ENCODE measurements around the gene ENO4. TPM values are rescaled to one million over a fixed set of nuclear protein-coding genes. Genes with fewer than 3 reads are reported as not detected.

ENO4 gene
- total and polyA plus RNA-seq, 2 donors, result 0.11 to 0.14 TPM

GRCh38 chr10:116810120-116810500 is 39.2 kb upstream of the ENO4 start:
- H3K4me3 ChIP-seq (ENCODE audit: low read length in 2 of 2), result no peak overlapping the region
- no peak overlapping the region for H3K27ac ChIP-seq (ENCODE audit: low read depth in 1 of 2, low read length in 1 of 2)
- no peaks in the 10 kb centered on the region for H3K4me1 ChIP-seq (ENCODE audit: control insufficient read depth in 2 of 2, insufficient read depth in 2 of 2, low read length in 2 of 2)
- H3K27me3 ChIP-seq (ENCODE audit: control insufficient read depth in 2 of 2, insufficient read depth in 1 of 2, low read length in 1 of 2), result peaks cover 0 to 13% of the 10 kb centered on the region in 2 donors
- H3K9me3 ChIP-seq (ENCODE audit: control insufficient read depth in 2 of 2, insufficient read depth in 1 of 2, low read length in 1 of 2), result no peaks in the 10 kb centered on the region
- no peaks in the 10 kb centered on the region for H3K36me3 ChIP-seq (ENCODE audit: control insufficient read depth in 2 of 2, insufficient read depth in 2 of 2, low read length in 1 of 2)
- DNase-seq (ENCODE audit: low read depth in 6 of 9, low spot score in 9 of 9), result no peak
- WGBS, result 73% methylated on average over 10 of the region's 10 CpGs

GRCh38 chr10:116810895-116811294 is 38.4 kb upstream of the ENO4 start:
- DNase-seq (ENCODE audit: low read depth in 6 of 9, low spot score in 9 of 9), result no peak
- H3K27ac ChIP-seq (ENCODE audit: low read depth in 1 of 2, low read length in 1 of 2), result no peak overlapping the region
- peaks cover 0 to 15% of the 10 kb centered on the region in 2 donors for H3K27me3 ChIP-seq (ENCODE audit: control insufficient read depth in 2 of 2, insufficient read depth in 1 of 2, low read length in 1 of 2)
- WGBS, result 93% methylated on average over 2 of the region's 2 CpGs
- no peak overlapping the region for H3K4me3 ChIP-seq (ENCODE audit: low read length in 2 of 2)
- H3K36me3 ChIP-seq (ENCODE audit: control insufficient read depth in 2 of 2, insufficient read depth in 2 of 2, low read length in 1 of 2), result no peaks in the 10 kb centered on the region
- no peaks in the 10 kb centered on the region for H3K9me3 ChIP-seq (ENCODE audit: control insufficient read depth in 2 of 2, insufficient read depth in 1 of 2, low read length in 1 of 2)
- no peaks in the 10 kb centered on the region for H3K4me1 ChIP-seq (ENCODE audit: control insufficient read depth in 2 of 2, insufficient read depth in 2 of 2, low read length in 2 of 2)

- H3K4me3 ChIP-seq (ENCODE audit: low read length in 2 of 2), result no peak overlapping the region
- no peaks in the 10 kb centered on the region for H3K36me3 ChIP-seq (ENCODE audit: control insufficient read depth in 2 of 2, insufficient read depth in 2 of 2, low read length in 1 of 2)
- no peak overlapping the region for H3K27ac ChIP-seq (ENCODE audit: low read depth in 1 of 2, low read length in 1 of 2)
- H3K9me3 ChIP-seq (ENCODE audit: control insufficient read depth in 2 of 2, insufficient read depth in 1 of 2, low read length in 1 of 2), result no peaks in the 10 kb centered on the region
- no peak for DNase-seq (ENCODE audit: low read depth in 6 of 9, low spot score in 9 of 9)
- peaks cover 0 to 15% of the 10 kb centered on the region in 2 donors for H3K27me3 ChIP-seq (ENCODE audit: control insufficient read depth in 2 of 2, insufficient read depth in 1 of 2, low read length in 1 of 2)
- no peaks in the 10 kb centered on the region for H3K4me1 ChIP-seq (ENCODE audit: control insufficient read depth in 2 of 2, insufficient read depth in 2 of 2, low read length in 2 of 2)
- WGBS, result 91% methylated on average over 11 of the region's 11 CpGs
Measured at GRCh38 chr10:116811691-116812090, 37.6 kb upstream of the ENO4 start.

GRCh38 chr10:116815641-116816415 is 33.5 kb upstream of the ENO4 start:
- H3K27me3 ChIP-seq (ENCODE audit: control insufficient read depth in 2 of 2, insufficient read depth in 1 of 2, low read length in 1 of 2), result peaks cover 0 to 6% of the 10 kb centered on the region in 2 donors
- no peaks in the 10 kb centered on the region for H3K4me1 ChIP-seq (ENCODE audit: control insufficient read depth in 2 of 2, insufficient read depth in 2 of 2, low read length in 2 of 2)
- H3K4me3 ChIP-seq (ENCODE audit: low read length in 2 of 2), result no peak overlapping the region
- no peaks in the 10 kb centered on the region for H3K36me3 ChIP-seq (ENCODE audit: control insufficient read depth in 2 of 2, insufficient read depth in 2 of 2, low read length in 1 of 2)
- WGBS, result 76% methylated on average over 18 of the region's 18 CpGs
- H3K27ac ChIP-seq (ENCODE audit: low read depth in 1 of 2, low read length in 1 of 2), result no peak overlapping the region
- no peaks in the 10 kb centered on the region for H3K9me3 ChIP-seq (ENCODE audit: control insufficient read depth in 2 of 2, insufficient read depth in 1 of 2, low read length in 1 of 2)
- no peak for DNase-seq (ENCODE audit: low read depth in 6 of 9, low spot score in 9 of 9)

GRCh38 chr10:116817178-116817577 is 32.1 kb upstream of the ENO4 start:
- no peak for DNase-seq (ENCODE audit: low read depth in 6 of 9, low spot score in 9 of 9)
- H3K36me3 ChIP-seq (ENCODE audit: control insufficient read depth in 2 of 2, insufficient read depth in 2 of 2, low read length in 1 of 2), result no peaks in the 10 kb centered on the region
- no peak overlapping the region for H3K4me3 ChIP-seq (ENCODE audit: low read length in 2 of 2)
- no peak overlapping the region for H3K27ac ChIP-seq (ENCODE audit: low read depth in 1 of 2, low read length in 1 of 2)
- no peaks in the 10 kb centered on the region for H3K9me3 ChIP-seq (ENCODE audit: control insufficient read depth in 2 of 2, insufficient read depth in 1 of 2, low read length in 1 of 2)
- 79% methylated on average over 10 of the region's 10 CpGs for WGBS
- H3K27me3 ChIP-seq (ENCODE audit: control insufficient read depth in 2 of 2, insufficient read depth in 1 of 2, low read length in 1 of 2), result peaks cover 0 to 6% of the 10 kb centered on the region in 2 donors
- H3K4me1 ChIP-seq (ENCODE audit: control insufficient read depth in 2 of 2, insufficient read depth in 2 of 2, low read length in 2 of 2), result no peaks in the 10 kb centered on the region

- Histone ChIP-seq H3K27ac (ENCODE audit: low read depth in 1 of 2, low read length in 1 of 2) (no peak overlapping the region), H3K9me3 (ENCODE audit: control insufficient read depth in 2 of 2, insufficient read depth in 1 of 2, low read length in 1 of 2) (no peaks in the 10 kb centered on the region), H3K4me3 (ENCODE audit: low read length in 2 of 2) (no peak overlapping the region), H3K27me3 (ENCODE audit: control insufficient read depth in 2 of 2, insufficient read depth in 1 of 2, low read length in 1 of 2) (peaks cover 0 to 6% of the 10 kb centered on the region in 2 donors), H3K36me3 (ENCODE audit: control insufficient read depth in 2 of 2, insufficient read depth in 2 of 2, low read length in 1 of 2) (no peaks in the 10 kb centered on the region), H3K4me1 (ENCODE audit: control insufficient read depth in 2 of 2, insufficient read depth in 2 of 2, low read length in 2 of 2) (no peaks in the 10 kb centered on the region)
- WGBS, result 86% methylated on average over 8 of the region's 8 CpGs
- DNase-seq (ENCODE audit: low read depth in 6 of 9, low spot score in 9 of 9), result no peak
Measured at GRCh38 chr10:116817780-116818343, 31.4 kb upstream of the ENO4 start.

GRCh38 chr10:116819999-116820677 is 29.2 kb upstream of the ENO4 start:
- no peaks in the 10 kb centered on the region for H3K9me3 ChIP-seq (ENCODE audit: control insufficient read depth in 2 of 2, insufficient read depth in 1 of 2, low read length in 1 of 2)
- H3K4me3 ChIP-seq (ENCODE audit: low read length in 2 of 2), result no peak overlapping the region
- 81% methylated on average over 6 of the region's 6 CpGs for WGBS
- no peaks in the 10 kb centered on the region for H3K4me1 ChIP-seq (ENCODE audit: control insufficient read depth in 2 of 2, insufficient read depth in 2 of 2, low read length in 2 of 2)
- H3K27ac ChIP-seq (ENCODE audit: low read depth in 1 of 2, low read length in 1 of 2), result no peak overlapping the region
- peaks cover 0 to 6% of the 10 kb centered on the region in 2 donors for H3K27me3 ChIP-seq (ENCODE audit: control insufficient read depth in 2 of 2, insufficient read depth in 1 of 2, low read length in 1 of 2)
- H3K36me3 ChIP-seq (ENCODE audit: control insufficient read depth in 2 of 2, insufficient read depth in 2 of 2, low read length in 1 of 2), result no peaks in the 10 kb centered on the region
- no peak for DNase-seq (ENCODE audit: low read depth in 6 of 9, low spot score in 9 of 9)

GRCh38 chr10:116825901-116826300 is 23.4 kb upstream of the ENO4 start:
- no peaks in the 10 kb centered on the region for H3K27me3 ChIP-seq (ENCODE audit: control insufficient read depth in 2 of 2, insufficient read depth in 1 of 2, low read length in 1 of 2)
- no peak overlapping the region for H3K4me3 ChIP-seq (ENCODE audit: low read length in 2 of 2)
- WGBS, result 87% methylated on average over 7 of the region's 7 CpGs
- peaks cover 0 to 4% of the 10 kb centered on the region in 2 donors for H3K4me1 ChIP-seq (ENCODE audit: control insufficient read depth in 2 of 2, insufficient read depth in 2 of 2, low read length in 2 of 2)
- DNase-seq (ENCODE audit: low read depth in 6 of 9, low spot score in 9 of 9), result no peak
- H3K9me3 ChIP-seq (ENCODE audit: control insufficient read depth in 2 of 2, insufficient read depth in 1 of 2, low read length in 1 of 2), result no peaks in the 10 kb centered on the region
- no peaks in the 10 kb centered on the region for H3K36me3 ChIP-seq (ENCODE audit: control insufficient read depth in 2 of 2, insufficient read depth in 2 of 2, low read length in 1 of 2)
- H3K27ac ChIP-seq (ENCODE audit: low read depth in 1 of 2, low read length in 1 of 2), result no peak overlapping the region

GRCh38 chr10:116826803-116827202 is 22.5 kb upstream of the ENO4 start:
- H3K27me3 ChIP-seq (ENCODE audit: control insufficient read depth in 2 of 2, insufficient read depth in 1 of 2, low read length in 1 of 2), result no peaks in the 10 kb centered on the region
- no peak overlapping the region for H3K4me3 ChIP-seq (ENCODE audit: low read length in 2 of 2)
- no peak overlapping the region for H3K27ac ChIP-seq (ENCODE audit: low read depth in 1 of 2, low read length in 1 of 2)
- H3K9me3 ChIP-seq (ENCODE audit: control insufficient read depth in 2 of 2, insufficient read depth in 1 of 2, low read length in 1 of 2), result no peaks in the 10 kb centered on the region
- H3K4me1 ChIP-seq (ENCODE audit: control insufficient read depth in 2 of 2, insufficient read depth in 2 of 2, low read length in 2 of 2), result peaks cover 0 to 4% of the 10 kb centered on the region in 2 donors
- no peak for DNase-seq (ENCODE audit: low read depth in 6 of 9, low spot score in 9 of 9)
- WGBS, result 97% methylated on average over 7 of the region's 7 CpGs
- H3K36me3 ChIP-seq (ENCODE audit: control insufficient read depth in 2 of 2, insufficient read depth in 2 of 2, low read length in 1 of 2), result no peaks in the 10 kb centered on the region

All from thymus (tissue), 11 donors.